Kidney (tissue), 14 donors: ENCODE measurements around the gene CNTNAP4. TPM values are rescaled to one million over a fixed set of nuclear protein-coding genes. Genes with fewer than 3 reads are reported as not detected.

Experiments used
- DNase-seq, 5 donors: peaks; one replicate each; pipeline ENCODE4 v3.0.0-alpha.2; 2013 to 2020
- FAIRE-seq: peaks from 2 replicates; lab custom pipeline; 2012; peaks lifted over from hg19 to GRCh38; lab: Jason Lieb, UNC
- H3K27ac ChIP-seq, 2 donors: one replicate each; pipeline ENCODE4 v1.7.0; 2013; ENCODE audit warnings: low read depth in 2 of 2, low read length in 2 of 2, inconsistent platforms in 1 of 2
- H3K27me3 ChIP-seq: one replicate; pipeline ENCODE4 v1.7.1; 2013; ENCODE audit warnings: low read length, inconsistent platforms; ENCODE audit not compliant: control insufficient read depth, insufficient read depth
- H3K36me3 ChIP-seq, 3 donors: one replicate each; pipeline versions ENCODE4 v1.7.0 to v1.7.1; 2013; ENCODE audit warnings: low read length in 3 of 3, control low read depth in 1 of 3, inconsistent platforms in 1 of 3; ENCODE audit not compliant: insufficient read depth in 3 of 3, control insufficient read depth in 2 of 3
- H3K4me1 ChIP-seq, 3 donors: one replicate each; pipeline versions ENCODE4 v1.7.0 to v1.7.1; 2013; ENCODE audit warnings: low read length in 3 of 3, inconsistent platforms in 1 of 3, low read depth in 1 of 3; ENCODE audit not compliant: control insufficient read depth in 2 of 3, insufficient read depth in 2 of 3
- H3K4me3 ChIP-seq, 3 donors: one replicate each; pipeline versions ENCODE4 v1.7.0 to v1.8.1; 2013; ENCODE audit warnings: low read length in 3 of 3, control low read depth in 1 of 3, inconsistent platforms in 1 of 3
- H3K9ac ChIP-seq, 3 donors: one replicate each; pipeline versions ENCODE4 v1.7.0 to v1.7.1; 2013; ENCODE audit warnings: low read length in 3 of 3, control low read depth in 1 of 3, inconsistent platforms in 1 of 3
- H3K9me3 ChIP-seq, 3 donors: one replicate each; pipeline versions ENCODE4 v1.7.0 to v1.7.1; 2013; ENCODE audit warnings: low read length in 3 of 3, control low read depth in 1 of 3, inconsistent platforms in 1 of 3; ENCODE audit not compliant: control insufficient read depth in 2 of 3, insufficient read depth in 1 of 3
- intact Hi-C: fragments of 100-400 bp; cut with DNase I; formaldehyde crosslinking; loops from one replicate; pipeline ENCODE4 v1.11.1; 2022
- polyA plus RNA-seq: library from polyadenylated mRNA; stranded (reverse); fragments of 350-450 nt; fragmentation: Illumina TruSeq; extraction: RNeasy Lipid Tissue Mini Kit (QIAGEN cat#74804); gene quantifications from one replicate; pipeline ENCODE4 v1.2.3, GENCODE V29; 2014; ENCODE audit warnings: low read depth, low replicate concordance; ENCODE audit not compliant: insufficient read depth
- total RNA-seq: library from RNA; stranded (reverse); fragmentation: NEBNext Ultra II Directional; extraction: Animal tissue kit (Norgen Biotek cat#: 25700); gene quantifications from one replicate; pipeline ENCODE4 v1.2.1, GENCODE V29; 2021
- TF ChIP-seq, protein P1 (sequence below): IDR thresholded peaks from 3 replicates; pipeline ENCODE4 v1.5.1; 2012; ENCODE audit warnings: mild to moderate bottlenecking, moderate library complexity, borderline replicate concordance; ENCODE audit not compliant: insufficient read depth; ENCODE audit errors: extremely low read depth
- donor health status: control.
- donor health status: control.
- donor health status: control.
- donor health status: control.
- donor health status: control.
- donor health status: DM: yes; HTN: yes; CAD: no.
- donor health status: Normal renal cell carcinoma (clear cell type).

CNTNAP4 gene
- total and polyA plus RNA-seq, 2 donors from 2014 or later = not detected

DNA sequence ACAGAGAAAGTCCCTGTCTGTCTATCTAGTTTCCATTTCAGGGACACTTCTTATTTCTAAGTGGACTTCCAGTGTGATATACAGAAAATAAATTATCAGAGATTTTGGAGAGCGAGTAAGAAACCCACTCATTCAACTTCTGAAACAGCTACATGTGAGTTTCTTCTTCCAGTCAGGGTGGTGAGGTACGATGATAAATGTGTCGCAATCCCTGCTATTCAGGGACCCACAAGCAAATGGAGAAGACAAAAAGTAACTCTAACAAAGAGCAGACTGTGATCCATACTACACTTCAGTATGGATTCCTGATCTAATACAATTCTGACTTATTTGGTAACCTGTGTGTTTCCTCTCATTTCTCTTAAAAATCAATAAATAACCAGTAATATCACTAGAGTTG lies 16.8 kb downstream of the CNTNAP4 start:
- H3K9me3 ChIP-seq = no peaks in the 10 kb centered on the region
- no peak overlapping the region for H3K4me3 ChIP-seq
- DNase-seq = no peak
- TF ChIP-seq, protein P1, sequence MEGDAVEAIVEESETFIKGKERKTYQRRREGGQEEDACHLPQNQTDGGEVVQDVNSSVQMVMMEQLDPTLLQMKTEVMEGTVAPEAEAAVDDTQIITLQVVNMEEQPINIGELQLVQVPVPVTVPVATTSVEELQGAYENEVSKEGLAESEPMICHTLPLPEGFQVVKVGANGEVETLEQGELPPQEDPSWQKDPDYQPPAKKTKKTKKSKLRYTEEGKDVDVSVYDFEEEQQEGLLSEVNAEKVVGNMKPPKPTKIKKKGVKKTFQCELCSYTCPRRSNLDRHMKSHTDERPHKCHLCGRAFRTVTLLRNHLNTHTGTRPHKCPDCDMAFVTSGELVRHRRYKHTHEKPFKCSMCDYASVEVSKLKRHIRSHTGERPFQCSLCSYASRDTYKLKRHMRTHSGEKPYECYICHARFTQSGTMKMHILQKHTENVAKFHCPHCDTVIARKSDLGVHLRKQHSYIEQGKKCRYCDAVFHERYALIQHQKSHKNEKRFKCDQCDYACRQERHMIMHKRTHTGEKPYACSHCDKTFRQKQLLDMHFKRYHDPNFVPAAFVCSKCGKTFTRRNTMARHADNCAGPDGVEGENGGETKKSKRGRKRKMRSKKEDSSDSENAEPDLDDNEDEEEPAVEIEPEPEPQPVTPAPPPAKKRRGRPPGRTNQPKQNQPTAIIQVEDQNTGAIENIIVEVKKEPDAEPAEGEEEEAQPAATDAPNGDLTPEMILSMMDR = no peak
- H3K27me3 ChIP-seq = no peaks in the 10 kb centered on the region
- intact Hi-C loops = no loop called here
- no peak overlapping the region for H3K9ac ChIP-seq
- H3K36me3 ChIP-seq = no peaks in the 10 kb centered on the region
- no peak for FAIRE-seq
- H3K4me1 ChIP-seq = no peaks in the 10 kb centered on the region
- no peak overlapping the region for H3K27ac ChIP-seq

DNA sequence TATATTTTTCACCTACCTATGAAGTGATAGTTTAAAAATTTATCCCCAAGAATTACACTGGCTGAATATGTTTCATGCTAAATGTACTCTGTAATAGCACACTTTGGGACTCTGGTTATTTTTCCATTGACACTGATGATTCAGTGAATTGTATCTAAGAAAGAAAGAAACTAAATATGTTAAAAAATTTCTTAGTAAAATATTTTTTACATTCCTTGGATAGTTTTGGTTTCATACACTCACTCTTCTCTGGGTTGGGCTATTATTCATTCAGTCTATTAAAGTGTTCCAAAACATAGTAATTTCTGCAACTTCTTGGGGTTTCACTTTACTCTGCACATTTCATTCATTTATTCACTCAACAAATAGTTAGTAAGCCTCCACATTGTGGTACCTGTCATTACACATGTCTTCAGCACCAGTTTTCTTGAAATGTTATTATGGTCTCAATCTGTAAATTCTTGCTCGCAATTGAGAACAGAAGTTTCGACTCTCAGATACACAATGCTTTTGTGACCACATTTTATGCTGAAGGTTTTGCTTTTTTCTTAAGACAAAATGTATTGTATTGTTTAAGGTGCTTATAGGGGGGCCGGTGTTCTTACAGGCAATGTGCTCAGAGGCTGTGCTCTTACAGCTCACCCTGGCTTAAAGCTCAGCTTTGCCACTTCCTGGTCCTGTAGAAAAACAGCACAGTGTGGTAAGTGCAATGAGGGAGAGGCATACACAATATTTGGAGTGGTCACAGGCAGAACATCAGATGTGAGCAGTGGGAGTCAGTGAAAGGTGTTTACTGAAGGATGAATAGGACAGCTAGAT lies 17.4 kb downstream of the CNTNAP4 start:
- TF ChIP-seq, protein P1 = no peak
- no peak overlapping the region for H3K27ac ChIP-seq
- H3K4me1 ChIP-seq = no peaks in the 10 kb centered on the region
- H3K9me3 ChIP-seq = no peaks in the 10 kb centered on the region
- no peak overlapping the region for H3K9ac ChIP-seq
- H3K36me3 ChIP-seq = no peaks in the 10 kb centered on the region
- no peaks in the 10 kb centered on the region for H3K27me3 ChIP-seq
- H3K4me3 ChIP-seq = no peak overlapping the region
- FAIRE-seq = no peak
- DNase-seq = no peak
- intact Hi-C loops = no loop called here

DNA sequence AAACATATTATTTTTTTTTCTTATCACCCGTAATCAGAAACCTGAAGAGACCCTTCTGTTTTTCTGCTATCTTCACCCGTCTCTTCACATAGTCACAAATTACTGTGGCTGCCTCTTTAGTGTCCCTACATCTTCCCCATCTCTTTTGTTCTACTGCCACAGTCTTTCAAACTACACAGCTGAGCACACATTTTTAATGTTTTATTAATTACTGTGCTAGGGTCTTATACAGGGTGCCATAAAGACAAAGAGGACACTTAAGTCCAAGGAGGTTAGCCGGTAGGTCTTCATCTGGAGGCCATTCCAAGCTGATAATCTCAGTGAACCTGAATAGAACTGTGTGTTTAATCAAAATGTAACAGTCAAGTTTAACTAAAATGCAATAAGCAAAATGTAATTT lies 20.7 kb downstream of the CNTNAP4 start:
- Histone ChIP-seq H3K27ac (no peak overlapping the region), H3K9ac (no peak overlapping the region), H3K36me3 (no peaks in the 10 kb centered on the region), H3K27me3 (no peaks in the 10 kb centered on the region), H3K4me1 (no peaks in the 10 kb centered on the region), H3K9me3 (no peaks in the 10 kb centered on the region), H3K4me3 (no peak overlapping the region)
- TF ChIP-seq, protein P1 = no peak
- DNase-seq = no peak
- no peak for FAIRE-seq
- intact Hi-C loops = no loop called here
